ENCODE data around the gene L1TD1.

DNA sequence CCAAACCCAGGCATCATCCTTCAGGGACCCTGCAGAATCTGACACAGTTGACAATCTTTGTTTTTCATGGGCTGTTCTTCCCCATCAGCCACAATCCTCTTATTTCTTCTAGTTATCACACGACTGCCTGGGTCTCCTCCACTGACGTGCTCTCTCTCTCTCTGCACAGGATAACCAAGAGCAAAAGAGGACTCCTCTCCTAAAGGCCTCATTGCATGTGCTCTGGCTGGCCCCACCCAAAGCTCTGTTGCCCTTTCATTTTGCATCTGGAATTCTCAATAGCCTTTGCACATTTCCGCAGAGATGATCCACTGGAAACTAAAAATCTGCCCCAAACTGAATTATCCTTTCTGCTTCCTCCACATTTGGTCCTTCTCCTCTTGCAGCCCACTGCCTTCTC, 66.0 kb downstream of the L1TD1 start:
- TF ChIP-seq, protein P1, sequence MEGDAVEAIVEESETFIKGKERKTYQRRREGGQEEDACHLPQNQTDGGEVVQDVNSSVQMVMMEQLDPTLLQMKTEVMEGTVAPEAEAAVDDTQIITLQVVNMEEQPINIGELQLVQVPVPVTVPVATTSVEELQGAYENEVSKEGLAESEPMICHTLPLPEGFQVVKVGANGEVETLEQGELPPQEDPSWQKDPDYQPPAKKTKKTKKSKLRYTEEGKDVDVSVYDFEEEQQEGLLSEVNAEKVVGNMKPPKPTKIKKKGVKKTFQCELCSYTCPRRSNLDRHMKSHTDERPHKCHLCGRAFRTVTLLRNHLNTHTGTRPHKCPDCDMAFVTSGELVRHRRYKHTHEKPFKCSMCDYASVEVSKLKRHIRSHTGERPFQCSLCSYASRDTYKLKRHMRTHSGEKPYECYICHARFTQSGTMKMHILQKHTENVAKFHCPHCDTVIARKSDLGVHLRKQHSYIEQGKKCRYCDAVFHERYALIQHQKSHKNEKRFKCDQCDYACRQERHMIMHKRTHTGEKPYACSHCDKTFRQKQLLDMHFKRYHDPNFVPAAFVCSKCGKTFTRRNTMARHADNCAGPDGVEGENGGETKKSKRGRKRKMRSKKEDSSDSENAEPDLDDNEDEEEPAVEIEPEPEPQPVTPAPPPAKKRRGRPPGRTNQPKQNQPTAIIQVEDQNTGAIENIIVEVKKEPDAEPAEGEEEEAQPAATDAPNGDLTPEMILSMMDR (IDR thresholded peaks at IDR 0.05): no peak
- no peak for TF ChIP-seq POLR2A (IDR thresholded peaks at IDR 0.05)

Measured in body of pancreas (tissue), 4 donors.